ENCODE data around the gene RAB10.

DNA sequence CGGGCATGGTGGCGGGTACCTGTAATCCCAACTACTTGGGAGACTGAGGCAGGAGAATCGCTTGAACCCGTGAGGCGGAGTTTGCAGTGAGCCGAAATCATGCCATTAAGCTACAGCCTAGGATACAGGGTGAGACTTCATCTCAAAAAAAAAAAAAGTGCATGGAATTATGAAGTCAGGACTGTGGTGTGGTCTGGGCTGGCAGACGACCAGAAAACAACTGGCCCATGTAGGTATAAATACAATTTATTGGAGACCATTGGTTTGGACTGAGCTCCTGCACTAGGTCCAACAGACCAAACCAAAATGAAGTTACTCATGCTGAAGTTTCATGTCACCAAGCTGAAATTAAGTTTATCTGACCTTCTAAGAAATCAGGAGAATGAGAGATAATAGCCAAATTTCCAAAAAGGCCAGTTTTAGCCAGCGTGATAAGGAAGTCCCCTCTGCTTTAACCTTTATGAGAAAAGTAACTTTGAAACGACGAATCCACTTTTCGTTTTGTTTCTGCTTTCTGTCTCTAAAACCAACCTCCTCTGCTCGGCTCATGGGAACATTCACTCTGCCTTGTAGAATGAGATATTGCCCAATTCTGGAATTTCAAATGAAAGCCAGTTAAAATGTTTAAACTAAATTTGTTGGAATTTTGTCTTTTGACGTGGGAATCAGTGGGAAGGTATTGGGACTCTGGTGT is 17.7 kb upstream of the RAB10 start:
- no peak for TF ChIP-seq RFX5 (IDR thresholded peaks at IDR 0.05; ENCODE audit: low read depth, low read length)
- TF ChIP-seq, protein P1, sequence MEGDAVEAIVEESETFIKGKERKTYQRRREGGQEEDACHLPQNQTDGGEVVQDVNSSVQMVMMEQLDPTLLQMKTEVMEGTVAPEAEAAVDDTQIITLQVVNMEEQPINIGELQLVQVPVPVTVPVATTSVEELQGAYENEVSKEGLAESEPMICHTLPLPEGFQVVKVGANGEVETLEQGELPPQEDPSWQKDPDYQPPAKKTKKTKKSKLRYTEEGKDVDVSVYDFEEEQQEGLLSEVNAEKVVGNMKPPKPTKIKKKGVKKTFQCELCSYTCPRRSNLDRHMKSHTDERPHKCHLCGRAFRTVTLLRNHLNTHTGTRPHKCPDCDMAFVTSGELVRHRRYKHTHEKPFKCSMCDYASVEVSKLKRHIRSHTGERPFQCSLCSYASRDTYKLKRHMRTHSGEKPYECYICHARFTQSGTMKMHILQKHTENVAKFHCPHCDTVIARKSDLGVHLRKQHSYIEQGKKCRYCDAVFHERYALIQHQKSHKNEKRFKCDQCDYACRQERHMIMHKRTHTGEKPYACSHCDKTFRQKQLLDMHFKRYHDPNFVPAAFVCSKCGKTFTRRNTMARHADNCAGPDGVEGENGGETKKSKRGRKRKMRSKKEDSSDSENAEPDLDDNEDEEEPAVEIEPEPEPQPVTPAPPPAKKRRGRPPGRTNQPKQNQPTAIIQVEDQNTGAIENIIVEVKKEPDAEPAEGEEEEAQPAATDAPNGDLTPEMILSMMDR (conservative IDR thresholded peaks at IDR 0.05; ENCODE audit: low read depth, low read length): no peak
- TF ChIP-seq POLR2A (IDR thresholded peaks at IDR 0.05; ENCODE audit: low read depth, low read length): no peak
- TF ChIP-seq FOS (IDR thresholded peaks at IDR 0.05; ENCODE audit: low read depth, low read length): no peak
